Measurements from ENCODE around the gene EMC9.
A peak's percentile ranks its signal among the peaks of the same experiment; 100 is the strongest.

The EMC9 gene

GRCh38 chr14:24096545-24097181, 44.7 kb downstream of the EMC9 start:
- Histone ChIP-seq H4K8ac (ENCODE audit: low read depth, low read length) (no peak overlapping the region), H3K79me2 (ENCODE audit: control insufficient read depth, insufficient read depth, low read length) (peaks cover 10% of the 10 kb centered on the region), H3K27ac (ENCODE audit: low read depth, low read length) (no peak overlapping the region), H3K4me3 (ENCODE audit: low read length) (no peak overlapping the region), H3K79me1 (ENCODE audit: low read length) (peaks cover 16% of the 10 kb centered on the region), H3K4me1 (ENCODE audit: control insufficient read depth, low read depth, low read length) (peaks cover 7% of the 10 kb centered on the region), H3K4ac (ENCODE audit: low read depth, low read length) (no peak overlapping the region), H3K9ac (ENCODE audit: low read length) (no peak overlapping the region), H2BK5ac (ENCODE audit: low read length) (no peak overlapping the region), H2AK5ac (ENCODE audit: low read length) (no peak overlapping the region), H3K23ac (ENCODE audit: low read length) (no peak overlapping the region), H3K4me2 (ENCODE audit: low read length) (no peak overlapping the region), H3K36me3 (ENCODE audit: control insufficient read depth, insufficient read depth, low read length) (peaks cover 12% of the 10 kb centered on the region), H3K27me3 (ENCODE audit: insufficient read depth, low read length, poor library complexity) (no peaks in the 10 kb centered on the region), H2BK15ac (replicated peaks; ENCODE audit: low read depth) (no peak overlapping the region), H3K56ac (ENCODE audit: low read length) (no peak overlapping the region), H4K5ac (ENCODE audit: low read length) (no peak overlapping the region), H3K18ac (ENCODE audit: low read length) (no peak overlapping the region), H2BK120ac (ENCODE audit: low read depth, low read length) (no peak overlapping the region)
- no CpG with 5 or more reads among the region's 8 CpGs for WGBS (ENCODE audit: extremely low coverage, insufficient coverage, low lambda C conversion rate)
- DNase-seq, result no peak

GRCh38 chr14:24095271-24096068, 45.9 kb downstream of the EMC9 start:
- no peak overlapping the region for H2BK120ac ChIP-seq (ENCODE audit: low read depth, low read length)
- H3K36me3 ChIP-seq (ENCODE audit: control insufficient read depth, insufficient read depth, low read length), result peaks cover 10% of the 10 kb centered on the region
- peak overlapping the region; percentile 59 for H3K23ac ChIP-seq (ENCODE audit: low read length)
- H3K56ac ChIP-seq (ENCODE audit: low read length), result peak overlapping the region; percentile 99
- DNase-seq, result peak; percentile 94
- H3K4me1 ChIP-seq (ENCODE audit: control insufficient read depth, low read depth, low read length), result peaks cover 7% of the 10 kb centered on the region
- H3K9ac ChIP-seq (ENCODE audit: low read length), result peak overlapping the region; percentile 100
- peak overlapping the region; percentile 54 for H2BK5ac ChIP-seq (ENCODE audit: low read length)
- no peak overlapping the region for H4K8ac ChIP-seq (ENCODE audit: low read depth, low read length)
- peak overlapping the region; percentile 43 for H3K4ac ChIP-seq (ENCODE audit: low read depth, low read length)
- peak overlapping the region; percentile 99 for H3K4me3 ChIP-seq (ENCODE audit: low read length)
- H3K79me1 ChIP-seq (ENCODE audit: low read length), result peaks cover 16% of the 10 kb centered on the region
- peaks cover 10% of the 10 kb centered on the region for H3K79me2 ChIP-seq (ENCODE audit: control insufficient read depth, insufficient read depth, low read length)
- H2BK15ac ChIP-seq (replicated peaks; ENCODE audit: low read depth), result no peak overlapping the region
- H2AK5ac ChIP-seq (ENCODE audit: low read length), result peak overlapping the region; percentile 77
- no peak overlapping the region for H4K5ac ChIP-seq (ENCODE audit: low read length)
- peak overlapping the region; percentile 85 for H3K18ac ChIP-seq (ENCODE audit: low read length)
- H3K27ac ChIP-seq (ENCODE audit: low read depth, low read length), result peak overlapping the region; percentile 90
- peak overlapping the region; percentile 90 for H3K4me2 ChIP-seq (ENCODE audit: low read length)
- no peaks in the 10 kb centered on the region for H3K27me3 ChIP-seq (ENCODE audit: insufficient read depth, low read length, poor library complexity)
- no CpG with 5 or more reads among the region's 12 CpGs for WGBS (ENCODE audit: extremely low coverage, insufficient coverage, low lambda C conversion rate)

GRCh38 chr14:24094841-24095270, 46.5 kb downstream of the EMC9 start:
- Histone ChIP-seq H3K4ac (ENCODE audit: low read depth, low read length) (peak overlapping the region; percentile 43), H4K5ac (ENCODE audit: low read length) (no peak overlapping the region), H3K18ac (ENCODE audit: low read length) (peak overlapping the region; percentile 85), H2BK5ac (ENCODE audit: low read length) (peak overlapping the region; percentile 94), H3K27me3 (ENCODE audit: insufficient read depth, low read length, poor library complexity) (no peaks in the 10 kb centered on the region), H3K9ac (ENCODE audit: low read length) (peak overlapping the region; percentile 100), H3K56ac (ENCODE audit: low read length) (peak overlapping the region; percentile 99), H2BK15ac (replicated peaks; ENCODE audit: low read depth) (no peak overlapping the region), H3K4me1 (ENCODE audit: control insufficient read depth, low read depth, low read length) (peaks cover 7% of the 10 kb centered on the region), H3K79me2 (ENCODE audit: control insufficient read depth, insufficient read depth, low read length) (peaks cover 10% of the 10 kb centered on the region), H3K4me2 (ENCODE audit: low read length) (peak overlapping the region; percentile 90), H2AK5ac (ENCODE audit: low read length) (peak overlapping the region; percentile 96), H3K4me3 (ENCODE audit: low read length) (peak overlapping the region; percentile 99), H2BK120ac (ENCODE audit: low read depth, low read length) (no peak overlapping the region), H4K8ac (ENCODE audit: low read depth, low read length) (no peak overlapping the region), H3K36me3 (ENCODE audit: control insufficient read depth, insufficient read depth, low read length) (peaks cover 6% of the 10 kb centered on the region), H3K27ac (ENCODE audit: low read depth, low read length) (peak overlapping the region; percentile 90), H3K79me1 (ENCODE audit: low read length) (peaks cover 16% of the 10 kb centered on the region), H3K23ac (ENCODE audit: low read length) (peak overlapping the region; percentile 97)
- no peak for DNase-seq
- no CpG with 5 or more reads among the region's 14 CpGs for WGBS (ENCODE audit: extremely low coverage, insufficient coverage, low lambda C conversion rate)

- H3K4me3 ChIP-seq (ENCODE audit: low read length), result peak within 1 kb of the TSS; percentile 99
- H3K27me3 ChIP-seq (ENCODE audit: insufficient read depth, low read length, poor library complexity), result no peaks in the 10 kb centered on the region
- peaks cover 7% of the 10 kb centered on the region for H3K4me1 ChIP-seq (ENCODE audit: control insufficient read depth, low read depth, low read length)
- H3K18ac ChIP-seq (ENCODE audit: low read length), result peak within 1 kb of the TSS; percentile 85
- H3K79me2 ChIP-seq (ENCODE audit: control insufficient read depth, insufficient read depth, low read length), result peaks cover 10% of the 10 kb centered on the region
- H3K9ac ChIP-seq (ENCODE audit: low read length), result peak within 1 kb of the TSS; percentile 100
- H4K5ac ChIP-seq (ENCODE audit: low read length), result peak within 1 kb of the TSS; percentile 54
- H2BK5ac ChIP-seq (ENCODE audit: low read length), result peak within 1 kb of the TSS; percentile 94
- no peak within 1 kb of the TSS for H2BK15ac ChIP-seq (replicated peaks; ENCODE audit: low read depth)
- peak within 1 kb of the TSS; percentile 96 for H2AK5ac ChIP-seq (ENCODE audit: low read length)
- peaks cover 16% of the 10 kb centered on the region for H3K79me1 ChIP-seq (ENCODE audit: low read length)
- peak within 1 kb of the TSS; percentile 43 for H3K4ac ChIP-seq (ENCODE audit: low read depth, low read length)
- peak within 1 kb of the TSS; percentile 99 for H3K56ac ChIP-seq (ENCODE audit: low read length)
- peak; percentile 99 for DNase-seq
- WGBS (ENCODE audit: extremely low coverage, insufficient coverage, low lambda C conversion rate), result no CpG with 5 or more reads among the region's 68 CpGs
- no peak within 1 kb of the TSS for H4K8ac ChIP-seq (ENCODE audit: low read depth, low read length)
- H3K4me2 ChIP-seq (ENCODE audit: low read length), result peak within 1 kb of the TSS; percentile 90
- H2BK120ac ChIP-seq (ENCODE audit: low read depth, low read length), result no peak within 1 kb of the TSS
- H3K23ac ChIP-seq (ENCODE audit: low read length), result peak within 1 kb of the TSS; percentile 97
- peak within 1 kb of the TSS; percentile 90 for H3K27ac ChIP-seq (ENCODE audit: low read depth, low read length)
- peaks cover 6% of the 10 kb centered on the region for H3K36me3 ChIP-seq (ENCODE audit: control insufficient read depth, insufficient read depth, low read length)
Observed at GRCh38 chr14:24093901-24094840, 47.2 kb downstream of the EMC9 start, which contains the start of gene PCK2. PCK2 (plus strand) TSS chr14:24094311; CDS start chr14:24094406, 95 bp downstream.

- H3K4me3 ChIP-seq (ENCODE audit: low read length), result no peak overlapping the region
- no peak overlapping the region for H2AK5ac ChIP-seq (ENCODE audit: low read length)
- no CpG with 5 or more reads among the region's 19 CpGs for WGBS (ENCODE audit: extremely low coverage, insufficient coverage, low lambda C conversion rate)
- H2BK5ac ChIP-seq (ENCODE audit: low read length), result peak overlapping the region; percentile 40
- H3K79me1 ChIP-seq (ENCODE audit: low read length), result peaks cover 16% of the 10 kb centered on the region
- peak overlapping the region; percentile 86 for H3K56ac ChIP-seq (ENCODE audit: low read length)
- H3K79me2 ChIP-seq (ENCODE audit: control insufficient read depth, insufficient read depth, low read length), result peaks cover 10% of the 10 kb centered on the region
- H3K18ac ChIP-seq (ENCODE audit: low read length), result peak overlapping the region; percentile 44
- no peak overlapping the region for H2BK120ac ChIP-seq (ENCODE audit: low read depth, low read length)
- H3K4ac ChIP-seq (ENCODE audit: low read depth, low read length), result peak overlapping the region; percentile 8
- no peak overlapping the region for H4K8ac ChIP-seq (ENCODE audit: low read depth, low read length)
- H3K23ac ChIP-seq (ENCODE audit: low read length), result no peak overlapping the region
- no peaks in the 10 kb centered on the region for H3K27me3 ChIP-seq (ENCODE audit: insufficient read depth, low read length, poor library complexity)
- peak overlapping the region; percentile 15 for H3K4me2 ChIP-seq (ENCODE audit: low read length)
- no peak overlapping the region for H2BK15ac ChIP-seq (replicated peaks; ENCODE audit: low read depth)
- H4K5ac ChIP-seq (ENCODE audit: low read length), result peak overlapping the region; percentile 54
- H3K9ac ChIP-seq (ENCODE audit: low read length), result peak overlapping the region; percentile 66
- peaks cover 7% of the 10 kb centered on the region for H3K4me1 ChIP-seq (ENCODE audit: control insufficient read depth, low read depth, low read length)
- H3K36me3 ChIP-seq (ENCODE audit: control insufficient read depth, insufficient read depth, low read length), result peaks cover 3% of the 10 kb centered on the region
- peak; percentile 16 for DNase-seq
- peak overlapping the region; percentile 22 for H3K27ac ChIP-seq (ENCODE audit: low read depth, low read length)
Observed at GRCh38 chr14:24093207-24093900, 48.0 kb downstream of the EMC9 start.

Data from mesendoderm (in vitro differentiated cells).